Mononuclear cell (primary cell): ENCODE data around the gene CERS6. TPM values are rescaled to one million over a fixed set of nuclear protein-coding genes. Genes with fewer than 3 reads are reported as not detected.

ENCODE experiments used
- H3K27me3 ChIP-seq: 2 replicates; pipeline ENCODE4 v1.6.0; 2011; ENCODE audit warnings: low read length, control low read depth; ENCODE audit not compliant: insufficient read depth
- H3K4me1 ChIP-seq: 2 replicates; pipeline ENCODE4 v1.5.1; 2011; ENCODE audit warnings: mild to moderate bottlenecking, low read length, control low read depth; ENCODE audit not compliant: insufficient read depth
- H3K4me3 ChIP-seq: 2 replicates; pipeline ENCODE4 v1.5.1; 2011; ENCODE audit warnings: mild to moderate bottlenecking, low read length, moderate library complexity
- H3K9me3 ChIP-seq: 2 replicates; pipeline ENCODE4 v1.5.1; 2011; ENCODE audit warnings: low read depth, mild to moderate bottlenecking, control low read depth, low read length
- total RNA-seq: library from RNA; depleted of rRNA; stranded (reverse); fragments of >200 nt; gene quantifications from one replicate; pipeline ENCODE4 v1.2.3, GENCODE V29; 2012

Gene CERS6
- total RNA-seq, 1 donor = 28.2 TPM

DNA sequence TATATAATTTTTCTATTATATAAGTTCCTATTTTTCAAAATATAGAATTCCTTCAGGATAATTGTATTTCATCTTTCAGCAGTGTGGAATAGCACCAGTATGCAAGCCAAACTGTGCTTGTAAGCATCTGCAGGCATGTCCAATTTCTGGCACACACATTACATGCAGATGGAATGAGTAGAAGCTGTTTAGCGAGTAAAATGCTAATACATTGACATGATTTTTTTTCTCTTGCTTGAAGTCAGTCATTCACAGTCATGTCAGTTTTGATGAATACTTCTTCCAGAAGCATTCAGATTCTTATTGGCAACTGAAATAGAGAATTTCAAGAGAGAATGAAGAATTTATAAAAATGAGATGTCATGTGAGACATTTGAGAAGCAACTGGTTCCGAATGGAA lies 109.4 kb downstream of the CERS6 start:
- Histone ChIP-seq H3K4me3 (no peak overlapping the region), H3K27me3 (no peaks in the 10 kb centered on the region)

DNA sequence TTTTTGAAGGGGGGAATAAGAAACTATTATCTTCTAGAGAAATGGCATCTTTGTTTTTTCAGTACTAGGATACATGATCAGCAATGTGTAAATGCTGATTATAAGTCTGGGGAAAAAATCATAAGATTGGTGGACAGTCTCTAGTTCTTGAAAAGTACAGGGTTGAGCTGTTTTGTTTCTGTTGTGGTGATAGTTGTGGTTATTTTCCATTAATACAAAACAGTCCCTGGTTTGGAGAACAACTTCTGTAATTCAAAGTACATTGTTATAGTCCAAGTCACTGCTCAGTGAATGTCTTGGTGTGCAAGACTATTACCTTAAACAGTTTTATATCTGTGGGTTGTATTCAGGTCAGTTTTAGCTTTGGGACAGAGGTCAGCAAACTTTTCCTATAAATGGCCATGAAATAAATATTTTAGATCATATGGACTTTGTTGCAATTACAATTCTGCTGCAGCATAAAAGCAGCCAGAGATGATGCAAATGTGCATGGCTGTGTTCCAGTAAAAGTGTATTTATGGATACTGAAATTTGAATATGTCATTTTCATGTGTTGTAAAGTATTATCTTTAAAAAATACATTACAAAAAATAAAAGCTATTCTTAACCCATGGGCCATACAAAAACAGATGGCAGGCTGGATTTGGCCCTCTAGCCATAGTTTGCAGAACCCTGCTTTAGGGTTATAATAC lies 111.0 kb downstream of the CERS6 start:
- Histone ChIP-seq H3K4me3 (no peak overlapping the region), H3K9me3 (no peaks in the 10 kb centered on the region), H3K27me3 (no peaks in the 10 kb centered on the region), H3K4me1 (peaks cover 16% of the 10 kb centered on the region)

More for the DNA sequence above, 109.4 kb downstream of the CERS6 start:
- no peaks in the 10 kb centered on the region for H3K9me3 ChIP-seq
- peaks cover 7% of the 10 kb centered on the region for H3K4me1 ChIP-seq

DNA sequence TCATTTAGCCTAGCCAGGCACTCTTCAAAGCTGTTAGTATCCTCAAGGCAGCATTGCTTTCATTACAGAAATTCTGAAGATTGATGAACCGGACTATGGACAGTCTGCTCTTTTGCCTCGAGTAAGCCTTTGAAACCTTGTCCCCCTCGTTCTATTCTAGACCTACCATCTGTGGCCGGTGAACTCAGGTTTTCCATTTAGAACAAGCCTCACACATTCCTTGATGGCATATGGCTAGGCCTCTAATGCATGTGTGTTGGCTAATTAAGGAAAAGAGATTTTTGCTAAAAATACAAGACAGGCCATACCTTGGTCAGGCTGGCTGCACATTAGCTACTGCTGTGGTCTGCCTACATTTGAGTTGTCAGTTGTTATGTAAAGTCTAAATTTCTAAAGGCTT lies 111.8 kb downstream of the CERS6 start:
- peaks cover 19% of the 10 kb centered on the region for H3K4me1 ChIP-seq
- no peaks in the 10 kb centered on the region for H3K27me3 ChIP-seq
- no peak overlapping the region for H3K4me3 ChIP-seq
- H3K9me3 ChIP-seq = no peaks in the 10 kb centered on the region

DNA sequence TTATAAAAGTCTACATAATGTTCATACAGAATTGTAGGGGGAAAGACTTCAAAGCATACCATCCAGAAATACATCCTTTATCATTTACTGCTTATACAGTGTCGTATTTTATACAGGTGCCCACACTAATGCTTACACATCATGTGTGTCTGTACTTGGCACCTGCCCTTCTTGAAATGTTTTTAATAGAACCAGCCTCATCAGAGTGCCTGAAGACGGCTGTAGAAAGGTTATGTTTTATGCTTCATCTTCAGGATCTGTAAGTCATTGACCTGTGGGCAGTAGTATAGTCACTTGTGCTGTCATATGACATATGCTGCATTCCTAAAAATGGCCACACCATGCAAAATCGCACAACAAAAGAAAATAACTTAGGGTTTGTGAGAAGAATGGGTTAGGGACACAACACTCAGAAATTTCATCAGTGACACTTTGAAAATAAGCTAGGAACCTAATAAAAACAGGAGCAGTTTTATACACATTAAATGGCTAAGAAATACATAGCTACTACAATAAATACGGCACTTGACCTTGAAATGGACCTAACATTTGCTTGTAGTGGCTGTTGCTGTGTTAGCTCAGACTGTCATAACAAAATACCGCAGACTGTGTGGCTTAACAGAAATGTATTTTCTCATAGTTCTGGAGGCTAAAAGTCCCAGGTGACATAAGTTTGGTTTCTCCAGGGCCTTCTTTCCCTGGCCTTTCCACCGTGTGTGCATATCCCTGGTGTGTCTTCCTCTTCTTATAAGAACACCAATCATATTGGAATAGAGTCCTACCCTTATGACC lies 112.6 kb downstream of the CERS6 start:
- Histone ChIP-seq H3K4me1 (peaks cover 21% of the 10 kb centered on the region), H3K4me3 (no peak overlapping the region), H3K9me3 (no peaks in the 10 kb centered on the region), H3K27me3 (no peaks in the 10 kb centered on the region)

DNA sequence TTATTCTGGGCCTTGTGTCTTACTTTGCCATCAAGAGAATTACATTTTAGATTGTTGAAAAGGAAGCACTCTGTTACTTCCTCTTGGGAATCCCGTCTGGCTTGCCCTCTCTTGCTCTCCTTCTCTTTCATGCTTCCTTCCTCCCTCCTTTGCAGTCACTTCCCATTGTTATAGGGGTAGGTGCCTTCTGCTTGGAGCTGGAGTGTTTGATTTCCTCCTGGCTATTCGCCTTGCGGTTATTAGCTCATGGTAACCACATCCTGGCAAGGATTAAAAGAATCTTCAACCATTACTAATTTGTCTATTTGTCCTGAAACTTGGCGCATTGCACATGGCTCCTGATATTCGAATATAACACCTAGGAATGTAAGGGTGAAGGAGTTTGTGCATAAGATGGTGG lies 115.0 kb downstream of the CERS6 start:
- no peaks in the 10 kb centered on the region for H3K9me3 ChIP-seq
- H3K27me3 ChIP-seq = no peaks in the 10 kb centered on the region
- peaks cover 21% of the 10 kb centered on the region for H3K4me1 ChIP-seq
- no peak overlapping the region for H3K4me3 ChIP-seq

DNA sequence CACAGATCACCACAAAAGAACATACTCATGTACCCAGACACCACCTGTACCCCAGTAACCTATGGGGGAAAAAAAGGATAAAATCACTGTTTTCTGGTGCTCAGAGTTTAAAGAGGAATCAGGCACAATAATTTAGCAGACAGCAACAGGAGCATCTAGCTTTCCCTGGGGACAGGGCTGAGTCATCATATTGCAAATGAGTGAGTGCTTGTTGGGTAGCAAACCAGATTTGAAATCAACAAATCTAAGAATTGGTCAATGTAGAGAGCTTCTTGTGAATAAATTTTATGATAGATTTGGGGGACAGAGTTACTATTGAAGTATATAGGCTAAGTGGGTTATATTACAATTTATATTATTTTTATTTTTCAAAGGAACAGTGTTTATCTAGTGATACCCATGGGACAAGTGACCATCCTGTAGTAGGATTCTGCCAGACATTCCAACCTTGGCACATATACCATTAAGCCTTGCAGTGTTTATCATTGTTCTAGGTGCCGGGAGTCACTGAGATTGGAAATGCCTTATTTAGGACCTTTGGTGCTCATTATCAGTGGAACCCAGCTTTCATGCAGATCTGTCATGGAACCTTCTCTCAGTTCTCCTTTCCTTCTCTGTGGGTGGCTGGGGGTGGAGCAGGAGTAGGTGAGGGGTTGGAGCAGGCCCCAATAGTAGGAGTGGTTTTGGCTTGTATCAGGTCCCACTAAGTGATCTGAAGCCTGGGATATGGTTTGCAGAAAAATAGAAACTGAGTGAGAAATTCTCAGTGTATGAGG lies 117.2 kb downstream of the CERS6 start:
- peaks cover 21% of the 10 kb centered on the region for H3K4me1 ChIP-seq
- no peaks in the 10 kb centered on the region for H3K9me3 ChIP-seq
- H3K27me3 ChIP-seq = no peaks in the 10 kb centered on the region
- H3K4me3 ChIP-seq = no peak overlapping the region

DNA sequence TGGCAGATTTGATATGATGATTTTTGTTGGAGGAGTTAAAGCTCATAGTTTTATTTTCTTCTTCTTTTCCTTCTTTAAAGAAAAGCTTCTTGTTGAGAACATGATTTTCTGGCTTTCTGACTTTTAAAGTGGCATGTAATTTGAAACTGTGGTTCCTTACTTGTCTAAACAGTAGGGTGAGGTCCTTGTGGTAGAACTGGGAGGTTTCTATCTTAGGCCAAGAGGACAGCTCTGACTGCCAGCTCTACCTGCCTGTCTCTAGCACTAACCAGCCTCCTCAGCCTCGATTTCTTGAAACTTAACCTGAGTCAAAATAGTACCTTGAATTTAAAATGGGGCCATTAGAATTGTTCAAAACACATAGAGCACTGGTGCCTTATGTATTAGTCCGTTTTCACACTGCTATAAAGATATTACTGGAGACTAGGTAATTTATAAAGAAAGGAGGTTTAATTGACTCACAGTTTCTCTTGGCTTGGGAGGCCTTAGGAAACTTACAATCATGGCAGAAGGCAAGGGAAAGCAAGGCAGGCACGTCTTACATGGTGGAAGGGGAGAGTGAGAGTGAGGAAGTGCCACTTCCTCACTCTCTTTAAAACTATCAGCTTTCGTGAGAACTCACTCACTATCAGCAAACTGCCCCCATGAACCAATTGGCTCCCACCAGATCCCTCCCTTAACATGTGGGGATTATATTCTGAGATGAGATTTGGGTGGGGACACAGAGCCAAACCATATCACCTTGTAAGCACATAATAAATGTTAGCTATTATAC lies 119.0 kb downstream of the CERS6 start:
- Histone ChIP-seq H3K4me1 (peaks cover 19% of the 10 kb centered on the region), H3K4me3 (no peak overlapping the region), H3K27me3 (no peaks in the 10 kb centered on the region), H3K9me3 (no peaks in the 10 kb centered on the region)

DNA sequence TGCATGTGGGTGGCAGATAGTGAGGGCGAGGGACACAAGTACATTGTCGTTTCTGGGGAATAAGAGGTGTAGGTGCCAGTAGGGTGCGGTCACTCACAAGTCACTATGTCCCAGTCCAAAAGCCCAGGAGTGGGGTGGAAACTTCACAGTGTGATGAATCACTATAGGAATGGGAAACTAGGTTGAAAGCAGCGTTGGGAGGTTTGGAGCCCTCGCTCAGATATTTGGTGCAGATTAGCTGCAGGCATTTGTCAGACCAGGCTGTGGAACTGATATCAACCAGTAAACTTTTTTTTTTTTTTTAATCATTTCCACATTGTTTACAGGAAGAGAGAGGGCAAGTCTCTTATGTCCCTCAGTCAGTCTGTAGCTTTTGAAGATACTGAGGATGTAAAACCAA lies 121.8 kb downstream of the CERS6 start:
- peaks cover 10% of the 10 kb centered on the region for H3K4me1 ChIP-seq
- H3K27me3 ChIP-seq = no peaks in the 10 kb centered on the region
- no peaks in the 10 kb centered on the region for H3K9me3 ChIP-seq
- H3K4me3 ChIP-seq = no peak overlapping the region

DNA sequence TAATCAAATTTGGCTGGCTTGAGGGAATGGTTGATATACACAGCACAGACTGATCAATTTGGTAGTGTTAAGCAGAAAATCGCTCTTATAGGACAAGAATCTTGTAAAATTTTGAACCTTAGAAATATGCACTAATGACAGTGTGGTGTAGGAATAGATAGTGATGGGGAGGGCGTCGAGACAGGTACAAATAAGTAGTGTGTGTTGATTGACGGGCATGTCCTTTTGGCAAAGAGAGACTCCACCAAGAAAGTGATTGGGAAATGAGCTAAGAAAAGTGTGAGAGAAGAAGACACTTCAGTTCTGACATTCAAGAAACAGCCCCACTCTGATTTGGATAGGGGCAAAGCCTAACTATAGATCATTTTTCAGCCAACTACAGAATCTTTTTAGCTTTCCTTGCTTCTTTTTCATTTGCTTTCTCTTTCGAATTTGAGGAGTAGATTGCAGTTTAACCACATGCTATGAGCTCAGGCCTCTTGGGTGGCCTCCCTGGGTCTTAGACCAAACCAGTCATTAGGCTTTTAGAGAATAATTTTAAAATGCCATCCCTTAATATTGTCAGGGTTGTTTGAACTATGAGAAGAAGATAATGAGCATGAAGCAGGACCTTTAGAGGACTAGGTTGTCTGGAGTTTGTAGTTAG lies 127.1 kb downstream of the CERS6 start:
- Histone ChIP-seq H3K4me1 (peaks cover 14% of the 10 kb centered on the region), H3K9me3 (no peaks in the 10 kb centered on the region), H3K4me3 (no peak overlapping the region), H3K27me3 (no peaks in the 10 kb centered on the region)

DNA sequence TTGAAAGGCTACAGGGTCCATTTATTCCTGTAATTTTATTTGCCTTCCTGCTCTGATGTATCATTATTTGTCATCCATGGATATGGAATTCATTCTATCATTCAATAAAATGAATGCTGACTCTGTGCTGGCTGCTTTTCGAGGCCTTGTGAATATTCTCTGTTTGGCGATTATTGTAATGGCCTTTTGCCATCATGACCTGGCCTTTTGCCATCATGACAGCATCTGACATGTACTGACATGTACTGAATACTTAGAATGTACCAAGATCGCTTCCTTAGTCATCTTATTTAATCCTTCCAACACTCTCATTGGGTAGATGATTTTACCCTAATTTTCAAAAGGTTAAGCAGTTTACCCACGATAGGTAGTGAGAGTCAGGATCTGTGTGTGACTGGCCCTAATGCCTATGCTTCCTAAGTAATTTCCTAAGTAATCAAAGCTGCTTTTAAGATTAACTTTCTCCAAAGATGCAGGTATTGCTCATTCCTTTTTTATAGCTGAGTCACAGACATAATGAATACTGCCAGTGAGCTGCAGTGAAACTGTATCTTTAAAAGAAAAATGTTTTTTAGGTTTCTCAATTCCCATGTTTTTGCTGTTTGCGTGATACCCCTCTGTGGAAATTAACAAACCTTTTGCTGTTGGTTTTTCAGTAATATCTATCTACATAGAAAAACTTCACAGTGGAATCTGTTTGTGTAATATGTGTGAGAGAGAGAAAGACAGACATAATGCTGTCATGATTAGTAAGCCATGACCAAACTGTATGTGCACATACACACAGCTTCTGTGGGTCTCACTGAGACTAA lies 127.8 kb downstream of the CERS6 start:
- Histone ChIP-seq H3K9me3 (no peaks in the 10 kb centered on the region), H3K27me3 (no peaks in the 10 kb centered on the region), H3K4me3 (no peak overlapping the region), H3K4me1 (peaks cover 14% of the 10 kb centered on the region)

DNA sequence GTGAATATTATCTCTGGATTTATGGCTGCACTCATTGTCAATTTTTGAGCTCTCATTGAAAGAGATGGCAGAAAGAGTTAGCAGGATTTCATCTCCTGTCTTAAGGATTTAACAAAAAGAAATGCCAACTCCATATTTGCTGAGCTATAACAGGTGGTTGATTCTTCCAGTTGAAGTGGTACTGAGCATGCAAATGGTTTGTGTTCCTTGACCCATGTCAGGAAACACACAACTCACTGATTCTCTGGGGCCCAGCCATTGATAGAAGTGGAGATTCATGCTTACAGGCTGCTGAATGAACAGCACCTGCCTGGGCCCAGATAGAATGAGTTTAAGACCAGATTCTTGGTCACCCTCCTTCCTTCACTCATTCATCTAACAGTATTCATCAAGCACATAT lies 128.8 kb downstream of the CERS6 start:
- no peak overlapping the region for H3K4me3 ChIP-seq
- no peaks in the 10 kb centered on the region for H3K27me3 ChIP-seq
- peaks cover 14% of the 10 kb centered on the region for H3K4me1 ChIP-seq
- no peaks in the 10 kb centered on the region for H3K9me3 ChIP-seq

DNA sequence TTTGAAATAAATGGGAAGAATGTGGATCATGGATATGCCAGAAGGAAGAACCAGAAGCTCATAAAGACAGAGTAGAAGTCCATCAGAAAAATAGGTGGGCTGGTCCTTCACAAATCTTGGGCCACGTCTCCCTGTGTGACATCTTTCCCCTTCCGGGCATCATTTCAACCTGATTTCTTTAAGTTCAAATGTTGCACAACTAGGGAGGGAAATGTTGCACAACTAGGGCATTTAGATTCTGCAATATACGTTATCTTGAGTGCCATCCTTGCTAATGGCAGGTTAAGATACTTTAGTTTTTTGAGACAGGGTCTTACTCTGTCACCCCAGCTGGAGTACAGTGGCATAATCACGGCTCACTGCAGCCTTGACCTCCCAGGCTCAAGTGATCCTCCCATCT lies 129.6 kb downstream of the CERS6 start:
- Histone ChIP-seq H3K27me3 (no peaks in the 10 kb centered on the region), H3K4me1 (peaks cover 14% of the 10 kb centered on the region), H3K4me3 (no peak overlapping the region), H3K9me3 (no peaks in the 10 kb centered on the region)

DNA sequence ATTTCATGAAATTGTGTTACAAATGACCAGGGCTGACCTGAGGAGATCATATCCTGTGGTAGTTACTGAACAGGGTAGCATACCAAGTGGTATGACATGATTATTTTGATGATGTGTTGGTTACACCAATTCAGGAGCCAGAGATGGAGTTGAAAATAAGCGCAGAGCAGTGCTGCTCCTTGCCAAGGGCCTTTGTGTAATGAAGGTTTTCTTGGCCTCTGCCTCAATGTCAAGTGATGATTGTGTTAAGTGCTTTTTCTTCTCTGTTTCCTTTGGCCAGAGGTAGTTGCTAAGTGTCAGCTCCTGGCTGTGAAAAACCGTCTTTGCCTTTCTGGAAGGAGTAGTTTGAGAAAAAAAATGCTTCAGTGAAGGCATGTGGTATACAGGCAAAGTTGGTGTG lies 131.2 kb downstream of the CERS6 start:
- Histone ChIP-seq H3K4me1 (peaks cover 6% of the 10 kb centered on the region), H3K27me3 (no peaks in the 10 kb centered on the region), H3K9me3 (no peaks in the 10 kb centered on the region), H3K4me3 (no peak overlapping the region)
